Measurements from ENCODE around the gene GFRA1. TPM values are rescaled to one million over a fixed set of nuclear protein-coding genes. Genes with fewer than 3 reads are reported as not detected.

The GFRA1 gene
- total RNA-seq, 2 experiments from 2014 or later = not detected

- DNase-seq (ENCODE audit: low spot score) = no peak
- no peaks in the 10 kb centered on the region for H3K79me2 ChIP-seq (ENCODE audit: insufficient read depth, low read depth, low read length)
- H3K9me3 ChIP-seq (ENCODE audit: low read length) = no peaks in the 10 kb centered on the region
- H3K9me2 ChIP-seq (ENCODE audit: insufficient read depth, low read length) = no peaks in the 10 kb centered on the region
- H3K4me1 ChIP-seq (ENCODE audit: insufficient read depth, low read length, poor library complexity, severe bottlenecking) = no peaks in the 10 kb centered on the region
- H4K20me1 ChIP-seq (ENCODE audit: insufficient read depth, low read length) = no peaks in the 10 kb centered on the region
- H3K4me3 ChIP-seq (ENCODE audit: low read depth, low read length, poor library complexity, severe bottlenecking) = no peak overlapping the region
- CTCF ChIA-PET (ENCODE audit: unreplicated experiment) = no interaction called here
- POLR2A ChIA-PET = no interaction called here
- H3K36me3 ChIP-seq (ENCODE audit: insufficient read depth, low read length) = no peaks in the 10 kb centered on the region
- no peak overlapping the region for H2AFZ ChIP-seq (ENCODE audit: low read length)
- no peak overlapping the region for H3K27ac ChIP-seq (ENCODE audit: low read depth, low read length, poor library complexity, severe bottlenecking)
- H3K4me2 ChIP-seq (ENCODE audit: low read length) = no peak overlapping the region
- no peak for TF ChIP-seq EZH2phosphoT487 (IDR thresholded peaks at IDR 0.05; ENCODE audit: borderline replicate concordance, low read depth, low read length)
- TF ChIP-seq CTCF (conservative IDR thresholded peaks at IDR 0.05; ENCODE audit: low read length) = no peak
- intact Hi-C loops (cut with micrococcal nuclease; ENCODE audit: unreplicated experiment) = no loop called here
- BruUV-seq (replicated peaks) = no TSS peak
These were observed 176.5 kb downstream of the GFRA1 start for GRCh38 chr10:116096526-116096925.

GRCh38 chr10:116094356-116094755 lies 178.7 kb downstream of the GFRA1 start:
- TF ChIP-seq EZH2phosphoT487 (IDR thresholded peaks at IDR 0.05; ENCODE audit: borderline replicate concordance, low read depth, low read length) (no peak), CTCF (conservative IDR thresholded peaks at IDR 0.05; ENCODE audit: low read length) (no peak)
- Histone ChIP-seq H3K4me1 (ENCODE audit: insufficient read depth, low read length, poor library complexity, severe bottlenecking) (no peaks in the 10 kb centered on the region), H4K20me1 (ENCODE audit: insufficient read depth, low read length) (no peaks in the 10 kb centered on the region), H3K4me3 (ENCODE audit: low read depth, low read length, poor library complexity, severe bottlenecking) (no peak overlapping the region), H3K36me3 (ENCODE audit: insufficient read depth, low read length) (no peaks in the 10 kb centered on the region), H3K27ac (ENCODE audit: low read depth, low read length, poor library complexity, severe bottlenecking) (no peak overlapping the region), H3K9me2 (ENCODE audit: insufficient read depth, low read length) (no peaks in the 10 kb centered on the region), H3K79me2 (ENCODE audit: insufficient read depth, low read depth, low read length) (no peaks in the 10 kb centered on the region), H3K4me2 (ENCODE audit: low read length) (no peak overlapping the region), H3K9me3 (ENCODE audit: low read length) (no peaks in the 10 kb centered on the region), H2AFZ (ENCODE audit: low read length) (no peak overlapping the region)
- BruUV-seq (replicated peaks) = no TSS peak
- POLR2A ChIA-PET = no interaction called here
- no peak for DNase-seq (ENCODE audit: low spot score)
- intact Hi-C loops (cut with micrococcal nuclease; ENCODE audit: unreplicated experiment) = no loop called here
- CTCF ChIA-PET (ENCODE audit: unreplicated experiment) = no interaction called here

- no TSS peak for BruUV-seq (replicated peaks)
- no peak overlapping the region for H2AFZ ChIP-seq (ENCODE audit: low read length)
- no peak for TF ChIP-seq CTCF (conservative IDR thresholded peaks at IDR 0.05; ENCODE audit: low read length)
- TF ChIP-seq EZH2phosphoT487 (IDR thresholded peaks at IDR 0.05; ENCODE audit: borderline replicate concordance, low read depth, low read length) = no peak
- no peak overlapping the region for H3K4me3 ChIP-seq (ENCODE audit: low read depth, low read length, poor library complexity, severe bottlenecking)
- no peaks in the 10 kb centered on the region for H3K79me2 ChIP-seq (ENCODE audit: insufficient read depth, low read depth, low read length)
- H3K9me3 ChIP-seq (ENCODE audit: low read length) = no peaks in the 10 kb centered on the region
- no peaks in the 10 kb centered on the region for H3K4me1 ChIP-seq (ENCODE audit: insufficient read depth, low read length, poor library complexity, severe bottlenecking)
- POLR2A ChIA-PET = no interaction called here
- no peak overlapping the region for H3K4me2 ChIP-seq (ENCODE audit: low read length)
- CTCF ChIA-PET (ENCODE audit: unreplicated experiment) = no interaction called here
- intact Hi-C loops (cut with micrococcal nuclease; ENCODE audit: unreplicated experiment) = no loop called here
- DNase-seq (ENCODE audit: low spot score) = no peak
- no peaks in the 10 kb centered on the region for H3K9me2 ChIP-seq (ENCODE audit: insufficient read depth, low read length)
- no peaks in the 10 kb centered on the region for H3K36me3 ChIP-seq (ENCODE audit: insufficient read depth, low read length)
- H4K20me1 ChIP-seq (ENCODE audit: insufficient read depth, low read length) = no peaks in the 10 kb centered on the region
- no peak overlapping the region for H3K27ac ChIP-seq (ENCODE audit: low read depth, low read length, poor library complexity, severe bottlenecking)
These were observed 180.0 kb downstream of the GFRA1 start for GRCh38 chr10:116093031-116093430.
